Measurements from ENCODE around the gene PBRM1.

- no peak for TF ChIP-seq CTCF (IDR thresholded peaks at IDR 0.05)
- no peak for TF ChIP-seq POLR2A (IDR thresholded peaks at IDR 0.05)
Observed at GRCh38 chr3:52547143-52547542, 138.6 kb downstream of the PBRM1 start.
